ENCODE data around the gene TBC1D3C.
"Not testable (repeated sequence)": the region's sequence is repeated elsewhere in the genome, so short reads cannot be mapped to it uniquely, and the experiment has no call there.

The TBC1D3C gene

GRCh38 chr17:38068534-38068933 is at the start of gene TBC1D3C:
Gene TBC1D3C, minus strand, starts transcription at chr17:38068634. Its CDS starts 1,568 bp downstream, at chr17:38067066.
- DNase-seq, result not testable (repeated sequence)

GRCh38 chr17:38099262-38099661 is 30.8 kb upstream of the TBC1D3C start:
- not testable (repeated sequence) for DNase-seq

- not testable (repeated sequence) for DNase-seq
Observed at GRCh38 chr17:38094059-38094694, 25.7 kb upstream of the TBC1D3C start.

- DNase-seq, result not testable (repeated sequence)
Observed at GRCh38 chr17:38088120-38088519, 19.7 kb upstream of the TBC1D3C start.

GRCh38 chr17:38087344-38087743 is 18.9 kb upstream of the TBC1D3C start:
- not testable (repeated sequence) for DNase-seq

Measured in inflammatory macrophage treated with lipopolysaccharide for 4 hours (primary cell).